HepG2 (cell line): Measurements from ENCODE around the gene CCL23. TPM values are rescaled to one million over a fixed set of nuclear protein-coding genes. Genes with fewer than 3 reads are reported as not detected.

Experiments used
- ATAC-seq: fragments of 200-7000 bp; cut with Tn5 transposase; 3 replicates; pipeline ENCODE4 v1.9.1; 2020; ENCODE audit warnings: mild to moderate bottlenecking, moderate library complexity
- BruUV-seq: library from RNA; stranded (reverse); fragments of 400-500 nt; replicated peaks from 2 replicates; lab custom pipeline; 2021; lab: Mats Ljungman, UMichigan
- CTCF ChIA-PET: fragments of 300-600 bp; formaldehyde crosslinking; extraction: SDS; loops from one replicate; lab custom pipeline; 2021; ENCODE audit warnings: low total read pairs, inconsistent platforms, low intra/inter-chr PET ratio; lab: Yijun Ruan, JAX
- POLR2A ChIA-PET: fragments of 350-600 bp; sonication (Branson Sonifier 250); formaldehyde crosslinking; loops from one replicate; lab custom pipeline; 2020; ENCODE audit warnings: antibody characterized with exemption, inconsistent platforms; lab: Yijun Ruan, JAX
- DNase-seq: peaks from one replicate; pipeline ENCODE4 v3.0.0-alpha.2; 2015; ENCODE audit warnings: low spot score
- FAIRE-seq: peaks from 3 replicates; lab custom pipeline; 2011; peaks lifted over from hg19 to GRCh38; lab: Jason Lieb, UNC
- H2AFZ ChIP-seq: one replicate; pipeline ENCODE4 v1.6.1; 2011; ENCODE audit warnings: low read length, inconsistent platforms
- H3K27ac ChIP-seq: fragments of 300-600 bp; 3 replicates; pipeline ENCODE4 v1.8.0; 2011; ENCODE audit warnings: mixed run types, mild to moderate bottlenecking, mixed read lengths, low read length, inconsistent platforms; ENCODE audit not compliant: insufficient read depth; ENCODE audit errors: extremely low read length
- H3K27me3 ChIP-seq, 2 experiments: fragments of 200-600 bp in 1 of 2; 2 replicates in 1 of 2; 3 replicates in 1 of 2; pipeline versions ENCODE4 v1.6.0 to v1.8.0; 2011; ENCODE audit warnings: low read length in 2 of 2, mild to moderate bottlenecking in 2 of 2, moderate library complexity in 2 of 2, inconsistent platforms in 1 of 2; ENCODE audit not compliant: insufficient read depth in 2 of 2, control insufficient read depth in 1 of 2
- H3K36me3 ChIP-seq, 2 experiments: fragments of 200-600 bp in 1 of 2; replicated peaks in 1 of 2; 2 replicates in 1 of 2; 3 replicates in 1 of 2; pipeline versions ENCODE4 v1.5.1 to v1.8.0; 2011; ENCODE audit warnings: low read length in 2 of 2, inconsistent platforms in 1 of 2; ENCODE audit not compliant: insufficient read depth in 2 of 2, control insufficient read depth in 1 of 2
- H3K4me1 ChIP-seq: 2 replicates; pipeline ENCODE4 v1.5.1; 2012; ENCODE audit warnings: low read length, inconsistent platforms; ENCODE audit not compliant: insufficient read depth
- H3K4me2 ChIP-seq: 2 replicates; pipeline ENCODE4 v1.6.0; 2011; ENCODE audit warnings: low read depth, low read length, inconsistent platforms
- H3K4me3 ChIP-seq, 3 experiments: fragments of 200-600 bp in 1 of 3; sonication (generic), shearing (Covaris generic) in 1 of 3; replicated peaks in 1 of 3; 2 replicates each; pipeline ENCODE4 v1.5.1; 2011 to 2016; ENCODE audit warnings: low read length in 3 of 3, inconsistent platforms in 2 of 3, low read depth in 2 of 3, mild to moderate bottlenecking in 2 of 3, control low read depth in 1 of 3, mixed read lengths in 1 of 3; ENCODE audit not compliant: insufficient read depth in 1 of 3
- H3K79me2 ChIP-seq: one replicate; pipeline ENCODE4 v1.6.1; 2011; ENCODE audit warnings: low read length, inconsistent platforms; ENCODE audit not compliant: insufficient read depth
- H3K9ac ChIP-seq: 2 replicates; pipeline ENCODE4 v1.6.0; 2011; ENCODE audit warnings: mild to moderate bottlenecking, low read depth, low read length, inconsistent platforms; ENCODE audit not compliant: insufficient read depth
- H3K9me3 ChIP-seq: 2 replicates; pipeline ENCODE4 v1.5.1; 2012; ENCODE audit warnings: mild to moderate bottlenecking, low read length
- H4K20me1 ChIP-seq: 2 replicates; pipeline ENCODE4 v1.6.0; 2011; ENCODE audit warnings: inconsistent platforms, mild to moderate bottlenecking, low read length, moderate library complexity; ENCODE audit not compliant: insufficient read depth
- ATF7 ChIP-seq, 2 experiments: fragments of 450-650 bp in 1 of 2; sonication (generic) in 1 of 2; formaldehyde crosslinking in 1 of 2; IDR thresholded peaks; 2 replicates each; pipeline versions ENCODE4 v1.4.0 to v1.6.1; 2016 to 2020; ENCODE audit warnings: antibody characterized with exemption in 1 of 2, mild to moderate bottlenecking in 1 of 2, missing genetic modification reagents in 1 of 2
- CREB1 ChIP-seq, 2 experiments: fragments of 450-650 bp in 1 of 2; IDR thresholded peaks; 2 replicates each; pipeline ENCODE4 v1.6.1; 2016 to 2017; ENCODE audit warnings: control low read depth in 1 of 2, mild to moderate bottlenecking in 1 of 2, missing compliant biosample characterization in 1 of 2, missing genetic modification characterization in 1 of 2
- HMG20B ChIP-seq: conservative IDR thresholded peaks from 2 replicates; pipeline ENCODE4 v1.6.1; 2016; ENCODE audit warnings: missing genetic modification reagents, missing compliant biosample characterization
- MIER2 ChIP-seq: IDR thresholded peaks from 2 replicates; pipeline ENCODE4 v1.6.1; 2016; ENCODE audit warnings: missing biosample characterization, missing genetic modification reagents
- REPIN1 ChIP-seq: sonication (generic); formaldehyde crosslinking; IDR thresholded peaks from 2 replicates; pipeline ENCODE4 v1.8.0; 2022; ENCODE audit warnings: missing genetic modification reagents, low read depth, mild to moderate bottlenecking, borderline replicate concordance
- SP140L ChIP-seq: sonication (generic); formaldehyde crosslinking; IDR thresholded peaks from 2 replicates; pipeline ENCODE4 v1.4.0; 2020; ENCODE audit warnings: missing genetic modification reagents, borderline replicate concordance
- TRIM24 ChIP-seq: sonication (generic); formaldehyde crosslinking; IDR thresholded peaks from 2 replicates; pipeline ENCODE4 v1.8.0; 2022; ENCODE audit warnings: mild to moderate bottlenecking, missing genetic modification reagents
- ZIK1 ChIP-seq: sonication (generic); formaldehyde crosslinking; IDR thresholded peaks from 2 replicates; pipeline ENCODE4 v1.5.0; 2020; ENCODE audit warnings: mild to moderate bottlenecking, low read depth, missing genetic modification reagents, borderline replicate concordance
- ZNF430 ChIP-seq: sonication (generic); formaldehyde crosslinking; IDR thresholded peaks from 2 replicates; pipeline ENCODE4 v1.9.0; 2021; ENCODE audit warnings: mild to moderate bottlenecking, missing genetic modification reagents
- ZNF44 ChIP-seq: sonication (generic); formaldehyde crosslinking; IDR thresholded peaks from 2 replicates; pipeline ENCODE4 v1.5.1; 2020; ENCODE audit warnings: mild to moderate bottlenecking, missing genetic modification reagents
- ZNF460 ChIP-seq: sonication (generic); formaldehyde crosslinking; IDR thresholded peaks from 2 replicates; pipeline ENCODE4 v1.5.1; 2020; ENCODE audit warnings: missing genetic modification reagents, mild to moderate bottlenecking, borderline replicate concordance
- ZNF570 ChIP-seq: sonication (generic); formaldehyde crosslinking; IDR thresholded peaks from 2 replicates; pipeline ENCODE4 v1.4.0; 2020; ENCODE audit warnings: mild to moderate bottlenecking, missing genetic modification reagents, borderline replicate concordance
- ZNF652 ChIP-seq: IDR thresholded peaks from 2 replicates; pipeline ENCODE4 v1.6.1; 2016; ENCODE audit warnings: low read depth, borderline replicate concordance
- WGBS: methylation state at CpG from one replicate; pipeline ENCODE4 v1.1.6; 2017; ENCODE audit warnings: low lambda C conversion rate; 5-methylcytosine and 5-hydroxymethylcytosine counted together
- in situ Hi-C: cut with HindIII; loops from 2 replicates; pipeline ENCODE4 v1.10.0; 2017; ENCODE audit warnings: low pct_unique_long_range_greater_than_20kb; ENCODE audit not compliant: extremely low pct_ligation_motif_present
- intact Hi-C: fragments of 100-400 bp; cut with micrococcal nuclease; formaldehyde crosslinking; loops from one replicate; pipeline ENCODE4 v1.10.0; 2022; ENCODE audit not compliant: unreplicated experiment
- polyA plus RNA-seq, 8 experiments: library from polyadenylated mRNA; depleted of rRNA in 3 of 8; stranded (reverse) in 7 of 8; unstranded in 1 of 8; fragments of >200 nt; fragmentation: Illumina TruSeq in 4 of 8; extraction: Trizol in 4 of 8; gene quantifications; 2 replicates each; pipeline versions ENCODE4 v1.2.1 to v1.2.3, GENCODE V29; 2011 to 2016; ENCODE audit warnings: low read depth in 4 of 8, missing spikeins in 1 of 8, mixed read lengths in 1 of 8; ENCODE audit not compliant: insufficient read depth in 1 of 8
- total RNA-seq, 5 experiments: library from RNA; depleted of rRNA; stranded (reverse); fragments of >200 nt; fragmentation: Illumina TruSeq; extraction: Trizol; gene quantifications; 2 replicates each; pipeline ENCODE4 v1.2.3, GENCODE V29; 2016; ENCODE audit warnings: low read depth in 1 of 5
- TF ChIP-seq, protein P1 (sequence below): sonication (generic); formaldehyde crosslinking; IDR thresholded peaks from 2 replicates; pipeline ENCODE4 v1.4.0; 2020; ENCODE audit warnings: missing genetic modification reagents, borderline replicate concordance
- TF ChIP-seq, protein P2 (sequence below): sonication (generic); formaldehyde crosslinking; conservative IDR thresholded peaks from 2 replicates; pipeline ENCODE4 v1.8.0; 2022; ENCODE audit warnings: low read depth, missing genetic modification reagents

CCL23 gene
- total and polyA plus RNA-seq, 2 of the 13 experiments (the other 11 are each of a cell fraction or from before 2014, with no cell fraction given): not detected

DNA sequence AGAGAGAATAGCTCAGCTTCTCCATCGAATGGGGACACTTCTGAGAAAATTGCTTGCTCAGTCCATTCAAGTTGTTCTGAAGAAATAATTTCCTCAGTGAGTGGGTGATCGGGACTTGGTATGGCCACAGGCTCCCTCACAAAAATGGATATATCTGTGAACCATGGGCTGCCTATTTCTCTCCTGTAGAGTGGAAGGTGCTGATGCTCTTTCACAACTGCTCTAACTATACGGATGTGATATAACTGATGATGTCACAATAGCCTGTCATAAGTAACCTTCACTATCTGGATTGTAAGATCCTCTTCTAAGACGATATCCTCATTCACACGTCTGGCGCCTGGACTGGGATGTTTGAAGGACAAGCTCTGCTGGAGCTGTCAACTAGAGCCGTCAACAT, 41.6 kb upstream of the CCL23 start:
- no peak for DNase-seq
- Histone ChIP-seq H4K20me1 (no peaks in the 10 kb centered on the region), H3K9me3 (no peaks in the 10 kb centered on the region), H3K4me2 (no peak overlapping the region), H3K27ac (no peak overlapping the region), H3K36me3 (no peaks in the 10 kb centered on the region), H3K79me2 (no peaks in the 10 kb centered on the region), H3K9ac (no peak overlapping the region), H3K4me1 (no peaks in the 10 kb centered on the region), H3K27me3 (0 out of 5 replicates have a peak, but pooled peaks cover 0 to 4% of the 10 kb centered on the region in 2 experiments), H3K4me3 (no peak overlapping the region), H2AFZ (no peak overlapping the region)
- in situ Hi-C loops (no loop called here), intact Hi-C loops (no loop called here)
- ChIA-PET CTCF (no interaction called here), POLR2A (no interaction called here)
- no peak for FAIRE-seq
- BruUV-seq: no TSS peak
- no peak for ATAC-seq
- 47% methylated on average over 7 of the region's 7 CpGs for WGBS
- TF ChIP-seq TRIM24 (CRISPR knock-in tag) (no peak), ATF7 (IDR thresholded peaks at IDR 0.05) (0 out of 2 replicates have a peak, but pooled peaks have one; percentile 5), ATF7 (CRISPR knock-in tag; IDR thresholded peaks at IDR 0.05) (no peak), ZIK1 (CRISPR knock-in tag) (no peak), ZNF430 (CRISPR knock-in tag) (no peak), CREB1 (IDR thresholded peaks at IDR 0.05) (peak; percentile 71), CREB1 (CRISPR knock-in tag; IDR thresholded peaks at IDR 0.05) (no peak), REPIN1 (CRISPR knock-in tag) (no peak), ZNF570 (no peak)

DNA sequence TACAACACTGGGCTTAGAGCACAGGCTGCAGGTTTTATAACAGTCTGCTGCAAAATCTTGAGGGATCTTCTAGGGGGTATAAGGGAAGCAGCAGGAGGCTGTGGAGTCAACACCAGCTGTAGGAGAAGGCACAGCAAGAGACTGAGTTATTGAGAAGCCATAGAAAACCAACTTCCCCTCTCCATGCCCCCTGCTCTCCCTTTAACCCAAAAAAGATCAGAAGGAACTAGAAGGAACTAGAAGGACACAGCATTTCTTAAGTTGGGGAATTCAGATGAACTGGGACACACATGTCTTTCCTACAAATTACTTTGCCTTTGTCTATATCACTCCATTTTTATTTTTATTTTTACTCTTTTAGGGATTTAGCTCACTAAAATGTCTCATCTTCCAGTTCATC, 40.1 kb upstream of the CCL23 start:
- CTCF ChIA-PET: no interaction called here
- no peak for DNase-seq
- no peaks in the 10 kb centered on the region for H3K27me3 ChIP-seq
- intact Hi-C loops: no loop called here
- no peaks in the 10 kb centered on the region for H3K79me2 ChIP-seq
- no peak overlapping the region for H3K4me2 ChIP-seq
- TF ChIP-seq, protein P1, sequence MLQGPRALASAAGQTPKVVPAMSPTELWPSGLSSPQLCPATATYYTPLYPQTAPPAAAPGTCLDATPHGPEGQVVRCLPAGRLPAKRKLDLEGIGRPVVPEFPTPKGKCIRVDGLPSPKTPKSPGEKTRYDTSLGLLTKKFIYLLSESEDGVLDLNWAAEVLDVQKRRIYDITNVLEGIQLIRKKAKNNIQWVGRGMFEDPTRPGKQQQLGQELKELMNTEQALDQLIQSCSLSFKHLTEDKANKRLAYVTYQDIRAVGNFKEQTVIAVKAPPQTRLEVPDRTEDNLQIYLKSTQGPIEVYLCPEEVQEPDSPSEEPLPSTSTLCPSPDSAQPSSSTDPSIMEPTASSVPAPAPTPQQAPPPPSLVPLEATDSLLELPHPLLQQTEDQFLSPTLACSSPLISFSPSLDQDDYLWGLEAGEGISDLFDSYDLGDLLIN (CRISPR knock-in tag): no peak
- TF ChIP-seq ZNF44 (CRISPR knock-in tag): no peak
- TF ChIP-seq SP140L: no peak
- TF ChIP-seq ZNF460: no peak
- no peak for TF ChIP-seq ZNF652 (CRISPR knock-in tag)
- TF ChIP-seq MIER2: no peak
- TF ChIP-seq HMG20B (CRISPR knock-in tag): no peak
- TF ChIP-seq, protein P2, sequence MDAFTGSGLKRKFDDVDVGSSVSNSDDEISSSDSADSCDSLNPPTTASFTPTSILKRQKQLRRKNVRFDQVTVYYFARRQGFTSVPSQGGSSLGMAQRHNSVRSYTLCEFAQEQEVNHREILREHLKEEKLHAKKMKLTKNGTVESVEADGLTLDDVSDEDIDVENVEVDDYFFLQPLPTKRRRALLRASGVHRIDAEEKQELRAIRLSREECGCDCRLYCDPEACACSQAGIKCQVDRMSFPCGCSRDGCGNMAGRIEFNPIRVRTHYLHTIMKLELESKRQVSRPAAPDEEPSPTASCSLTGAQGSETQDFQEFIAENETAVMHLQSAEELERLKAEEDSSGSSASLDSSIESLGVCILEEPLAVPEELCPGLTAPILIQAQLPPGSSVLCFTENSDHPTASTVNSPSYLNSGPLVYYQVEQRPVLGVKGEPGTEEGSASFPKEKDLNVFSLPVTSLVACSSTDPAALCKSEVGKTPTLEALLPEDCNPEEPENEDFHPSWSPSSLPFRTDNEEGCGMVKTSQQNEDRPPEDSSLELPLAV (CRISPR knock-in tag): no peak
- no peak for ATAC-seq
- no peak for FAIRE-seq
- H3K9me3 ChIP-seq: no peaks in the 10 kb centered on the region
- no TSS peak for BruUV-seq
- POLR2A ChIA-PET: no interaction called here
- H3K4me3 ChIP-seq: no peak overlapping the region
- H2AFZ ChIP-seq: no peak overlapping the region
- no peaks in the 10 kb centered on the region for H3K36me3 ChIP-seq
- in situ Hi-C loops: no loop called here
- no peaks in the 10 kb centered on the region for H4K20me1 ChIP-seq
- no peak overlapping the region for H3K9ac ChIP-seq
- no peak overlapping the region for H3K27ac ChIP-seq
- no peaks in the 10 kb centered on the region for H3K4me1 ChIP-seq
